NB4 (cell line): Measurements from ENCODE around the gene LCLAT1.

Experiments used
- TF ChIP-seq, protein P1 (sequence below): IDR thresholded peaks from one replicate; pipeline ENCODE4 v1.5.1; 2012; ENCODE audit warnings: low read depth, low read length
- TF ChIP-seq, protein P2 (sequence below): IDR thresholded peaks from 2 replicates; pipeline ENCODE4 v1.6.1; 2011; ENCODE audit warnings: low read depth, low read length

DNA sequence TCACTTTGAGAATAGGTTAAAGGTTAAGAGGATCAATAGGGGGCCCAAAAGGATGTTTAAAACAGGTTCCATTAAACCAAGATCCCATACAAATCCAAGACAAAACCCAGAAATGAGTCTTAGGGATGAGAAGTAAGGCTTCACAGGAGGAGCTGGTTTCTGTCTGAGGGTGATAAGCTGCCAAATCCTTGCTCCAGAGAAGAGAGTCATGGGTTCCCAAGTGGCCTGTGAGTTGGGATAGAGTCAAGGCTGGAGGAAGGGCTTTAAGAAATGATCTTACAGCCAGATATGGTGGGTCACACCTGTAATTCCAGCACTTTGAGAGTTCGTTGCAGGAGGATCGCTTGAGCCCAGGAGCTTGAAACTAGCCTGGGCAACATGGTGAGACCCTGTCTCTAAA is 40.2 kb upstream of the LCLAT1 start:
- TF ChIP-seq, protein P1, sequence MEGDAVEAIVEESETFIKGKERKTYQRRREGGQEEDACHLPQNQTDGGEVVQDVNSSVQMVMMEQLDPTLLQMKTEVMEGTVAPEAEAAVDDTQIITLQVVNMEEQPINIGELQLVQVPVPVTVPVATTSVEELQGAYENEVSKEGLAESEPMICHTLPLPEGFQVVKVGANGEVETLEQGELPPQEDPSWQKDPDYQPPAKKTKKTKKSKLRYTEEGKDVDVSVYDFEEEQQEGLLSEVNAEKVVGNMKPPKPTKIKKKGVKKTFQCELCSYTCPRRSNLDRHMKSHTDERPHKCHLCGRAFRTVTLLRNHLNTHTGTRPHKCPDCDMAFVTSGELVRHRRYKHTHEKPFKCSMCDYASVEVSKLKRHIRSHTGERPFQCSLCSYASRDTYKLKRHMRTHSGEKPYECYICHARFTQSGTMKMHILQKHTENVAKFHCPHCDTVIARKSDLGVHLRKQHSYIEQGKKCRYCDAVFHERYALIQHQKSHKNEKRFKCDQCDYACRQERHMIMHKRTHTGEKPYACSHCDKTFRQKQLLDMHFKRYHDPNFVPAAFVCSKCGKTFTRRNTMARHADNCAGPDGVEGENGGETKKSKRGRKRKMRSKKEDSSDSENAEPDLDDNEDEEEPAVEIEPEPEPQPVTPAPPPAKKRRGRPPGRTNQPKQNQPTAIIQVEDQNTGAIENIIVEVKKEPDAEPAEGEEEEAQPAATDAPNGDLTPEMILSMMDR: no peak
- TF ChIP-seq, protein P2, sequence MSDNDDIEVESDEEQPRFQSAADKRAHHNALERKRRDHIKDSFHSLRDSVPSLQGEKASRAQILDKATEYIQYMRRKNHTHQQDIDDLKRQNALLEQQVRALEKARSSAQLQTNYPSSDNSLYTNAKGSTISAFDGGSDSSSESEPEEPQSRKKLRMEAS: no peak
